ENCODE measurements around the gene GRK1. TPM values are rescaled to one million over a fixed set of nuclear protein-coding genes. Genes with fewer than 3 reads are reported as not detected.
A peak's percentile ranks its signal among the peaks of the same experiment; 100 is the strongest.

The GRK1 gene
- total RNA-seq, 4 donors from 2014 or later: not detected

GRCh38 chr13:113647351-113648215, 19.4 kb upstream of the GRK1 start:
- TF ChIP-seq EP300 (IDR thresholded peaks at IDR 0.05): no peak
- no peak for TF ChIP-seq POLR2AphosphoS5 (IDR thresholded peaks at IDR 0.05)
- TF ChIP-seq CTCF (IDR thresholded peaks at IDR 0.05): no peak
- TF ChIP-seq POLR2A (IDR thresholded peaks at IDR 0.05): no peak
- 71% methylated on average over 25 of the region's 42 CpGs for WGBS
- Histone ChIP-seq H3K27ac (peak overlapping the region; percentile 20), H3K9me3 (no peaks in the 10 kb centered on the region), H3K4me1 (peaks cover 24% of the 10 kb centered on the region), H3K27me3 (no peaks in the 10 kb centered on the region), H3K36me3 (no peaks in the 10 kb centered on the region), H3K4me3 (no peak overlapping the region)
- DNase-seq (ENCODE audit: low spot score in 2 of 2): peak; percentile 84 to 91

GRCh38 chr13:113648216-113648610, 18.8 kb upstream of the GRK1 start:
- peaks cover 24% of the 10 kb centered on the region for H3K4me1 ChIP-seq
- H3K36me3 ChIP-seq: no peaks in the 10 kb centered on the region
- H3K27me3 ChIP-seq: no peaks in the 10 kb centered on the region
- peak overlapping the region; percentile 20 for H3K27ac ChIP-seq
- TF ChIP-seq POLR2AphosphoS5 (IDR thresholded peaks at IDR 0.05): no peak
- no peak for TF ChIP-seq POLR2A (IDR thresholded peaks at IDR 0.05)
- no peak for TF ChIP-seq CTCF (IDR thresholded peaks at IDR 0.05)
- no peak for TF ChIP-seq EP300 (IDR thresholded peaks at IDR 0.05)
- H3K9me3 ChIP-seq: no peaks in the 10 kb centered on the region
- peak; percentile 50 to 72 for DNase-seq (ENCODE audit: low spot score in 2 of 2)
- WGBS: 75% methylated on average over 13 of the region's 13 CpGs
- H3K4me3 ChIP-seq: no peak overlapping the region

- H3K9me3 ChIP-seq: no peaks in the 10 kb centered on the region
- no peaks in the 10 kb centered on the region for H3K36me3 ChIP-seq
- TF ChIP-seq POLR2A (IDR thresholded peaks at IDR 0.05) (no peak), CTCF (IDR thresholded peaks at IDR 0.05) (no peak), EP300 (IDR thresholded peaks at IDR 0.05) (no peak), POLR2AphosphoS5 (IDR thresholded peaks at IDR 0.05) (no peak)
- WGBS: 93% methylated on average over 17 of the region's 17 CpGs
- H3K4me3 ChIP-seq: no peak overlapping the region
- H3K27me3 ChIP-seq: no peaks in the 10 kb centered on the region
- peak; percentile 41 to 51 for DNase-seq (ENCODE audit: low spot score in 2 of 2)
- peaks cover 24% of the 10 kb centered on the region for H3K4me1 ChIP-seq
- no peak overlapping the region for H3K27ac ChIP-seq
Measured at GRCh38 chr13:113649212-113649611, 17.8 kb upstream of the GRK1 start.

GRCh38 chr13:113650275-113650674, 16.7 kb upstream of the GRK1 start:
- Histone ChIP-seq H3K27me3 (no peaks in the 10 kb centered on the region), H3K4me1 (peaks cover 24% of the 10 kb centered on the region), H3K4me3 (peak overlapping the region; percentile 17), H3K36me3 (no peaks in the 10 kb centered on the region), H3K27ac (no peak overlapping the region), H3K9me3 (no peaks in the 10 kb centered on the region)
- TF ChIP-seq POLR2AphosphoS5 (IDR thresholded peaks at IDR 0.05) (no peak), POLR2A (IDR thresholded peaks at IDR 0.05) (no peak)
- DNase-seq (ENCODE audit: low spot score in 2 of 2): peak; percentile 39 to 73
- 55% methylated on average over 14 of the region's 15 CpGs for WGBS

GRCh38 chr13:113650731-113651148, 16.3 kb upstream of the GRK1 start:
- no peak for TF ChIP-seq CTCF (IDR thresholded peaks at IDR 0.05)
- no peak for TF ChIP-seq EP300 (IDR thresholded peaks at IDR 0.05)
- TF ChIP-seq POLR2A (IDR thresholded peaks at IDR 0.05): no peak
- TF ChIP-seq POLR2AphosphoS5 (IDR thresholded peaks at IDR 0.05): no peak
- peaks cover 24% of the 10 kb centered on the region for H3K4me1 ChIP-seq
- peak overlapping the region; percentile 17 for H3K4me3 ChIP-seq
- 86% methylated on average over 16 of the region's 16 CpGs for WGBS
- DNase-seq (ENCODE audit: low spot score in 2 of 2): peak; percentile 48 to 67
- no peaks in the 10 kb centered on the region for H3K36me3 ChIP-seq
- no peak overlapping the region for H3K27ac ChIP-seq
- H3K27me3 ChIP-seq: no peaks in the 10 kb centered on the region
- no peaks in the 10 kb centered on the region for H3K9me3 ChIP-seq
